K562 treated with DMSO at 1 percent for 4 hours (cell line): ENCODE measurements around the gene SLC27A5. TPM values are rescaled to one million over a fixed set of nuclear protein-coding genes. Genes with fewer than 3 reads are reported as not detected.

Experiments
- total RNA-seq: library from RNA; unstranded; fragments of 300-600 nt; gene quantifications from 2 replicates; pipeline ENCODE4 v1.2.3, GENCODE V29; 2022; ENCODE audit not compliant: insufficient read depth

SLC27A5 gene
- total RNA-seq: 26.2 and 35.6 TPM in 2 replicates

GRCh38 chr19:58511353-58512208 lies at the start of gene SLC27A5:
Gene SLC27A5, minus strand, starts transcription at chr19:58511992. Its CDS starts 37 bp downstream, at chr19:58511955.

GRCh38 chr19:58558066-58558622 lies 46.4 kb upstream of the SLC27A5 start, which contains the start of gene UBE2M:
Gene UBE2M, minus strand, starts transcription at chr19:58558611. Its CDS starts 230 bp downstream, at chr19:58558381.

DNA sequence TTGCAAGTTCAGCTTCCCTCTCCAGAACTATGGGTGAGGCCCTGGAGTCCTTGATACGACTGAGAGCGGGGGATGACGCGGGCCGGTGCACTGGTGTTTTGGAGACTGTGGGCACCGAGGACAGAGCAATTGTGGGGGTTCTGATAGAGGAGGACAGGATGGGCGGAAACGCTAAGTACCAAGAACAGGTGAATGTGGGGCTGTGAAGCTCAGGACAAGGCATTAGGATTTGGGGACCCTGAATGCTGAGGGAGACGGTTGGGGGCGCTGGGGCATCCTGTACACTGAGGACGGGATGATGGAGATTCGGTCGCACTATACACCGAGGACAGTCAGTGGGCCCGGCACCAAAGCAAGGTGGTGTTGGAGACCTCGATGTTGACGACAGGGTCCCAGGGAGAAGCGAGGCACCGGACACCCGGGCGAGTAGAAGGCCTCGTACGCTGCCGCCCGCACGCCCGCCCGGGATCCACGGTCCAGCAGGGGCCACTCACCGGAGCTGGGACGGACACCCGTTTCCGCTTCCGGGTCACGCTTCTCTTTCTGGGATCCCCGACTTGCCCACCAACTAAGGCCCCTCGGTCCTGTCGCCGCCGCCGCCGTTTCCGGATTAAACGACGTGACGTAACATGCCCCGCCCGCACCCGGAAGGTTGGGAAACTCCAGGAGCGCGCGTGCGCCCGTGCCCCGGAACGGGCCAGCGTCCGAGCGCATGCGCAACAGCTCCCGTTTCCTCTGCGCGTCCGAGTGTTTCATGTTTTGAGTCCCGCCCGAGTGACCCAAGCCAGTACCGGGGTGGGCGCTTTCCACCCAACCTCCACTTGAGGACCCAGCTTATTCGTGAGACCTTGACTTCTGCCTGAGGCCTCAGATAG lies 42.9 kb upstream of the SLC27A5 start, which contains the start of gene CHMP2A:
Gene CHMP2A (minus strand): TSS at position 612 of the 875 bp plus-strand sequence. CDS start 893 bp downstream, outside the sequence.

GRCh38 chr19:58543826-58544590 lies 32.2 kb upstream of the SLC27A5 start, which contains the start of gene TRIM28:
Gene TRIM28, plus strand, starts transcription at chr19:58544064. Its CDS starts 694 bp downstream, at chr19:58544758.

DNA sequence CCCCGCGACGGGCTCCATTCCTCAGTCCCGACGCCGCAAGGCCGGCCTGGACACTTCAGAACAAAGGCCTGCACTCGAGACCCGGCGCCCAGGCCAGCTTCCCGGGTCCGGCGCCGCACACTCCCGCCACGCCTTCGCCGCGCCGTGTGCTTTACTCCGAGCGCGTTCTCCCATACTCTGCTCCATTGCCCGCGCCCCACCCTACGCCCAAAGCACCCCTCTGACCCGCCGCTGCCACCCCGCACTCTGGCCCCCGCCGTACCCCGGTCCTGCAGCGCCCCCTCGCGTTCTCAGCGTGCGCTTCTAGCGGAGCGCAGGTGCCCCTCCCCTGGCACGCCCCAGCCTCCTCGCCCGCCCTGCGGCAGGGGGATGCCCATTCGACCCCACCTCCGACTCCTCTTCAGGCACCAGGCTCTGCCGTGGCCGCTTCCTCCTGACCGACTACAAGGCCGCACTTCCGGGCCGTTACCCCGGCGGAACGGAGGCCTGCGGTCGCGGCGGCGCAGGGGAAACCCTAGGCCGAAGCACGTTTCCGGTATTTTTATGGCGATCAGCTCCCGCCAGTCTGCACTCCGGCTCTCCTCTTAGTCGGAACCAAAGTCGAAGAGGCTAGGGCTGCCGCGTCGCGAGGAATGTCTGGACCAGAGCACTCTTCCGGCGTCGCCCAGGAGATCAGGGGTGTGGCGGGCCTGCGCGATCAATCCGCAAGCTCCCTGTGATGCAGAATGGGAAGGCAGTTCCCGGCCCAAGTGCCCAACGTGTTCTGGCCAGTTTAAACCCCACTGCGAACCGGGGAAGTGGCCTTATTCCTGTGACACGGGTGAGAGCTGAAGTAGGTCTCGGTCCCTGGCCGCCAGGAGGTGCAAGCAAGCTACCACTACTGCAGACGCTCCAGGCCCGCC lies 7.8 kb upstream of the SLC27A5 start, which contains the start of gene ZBTB45:
Gene ZBTB45 (minus strand): TSS at position 456 of the 902 bp plus-strand sequence. CDS start 2,137 bp downstream, outside the sequence.

GRCh38 chr19:58475714-58476497 lies 35.9 kb downstream of the SLC27A5 start, which contains the start of gene ZNF446:
Gene ZNF446, plus strand, starts transcription at chr19:58476352. Its CDS starts 867 bp downstream, at chr19:58477219.

DNA sequence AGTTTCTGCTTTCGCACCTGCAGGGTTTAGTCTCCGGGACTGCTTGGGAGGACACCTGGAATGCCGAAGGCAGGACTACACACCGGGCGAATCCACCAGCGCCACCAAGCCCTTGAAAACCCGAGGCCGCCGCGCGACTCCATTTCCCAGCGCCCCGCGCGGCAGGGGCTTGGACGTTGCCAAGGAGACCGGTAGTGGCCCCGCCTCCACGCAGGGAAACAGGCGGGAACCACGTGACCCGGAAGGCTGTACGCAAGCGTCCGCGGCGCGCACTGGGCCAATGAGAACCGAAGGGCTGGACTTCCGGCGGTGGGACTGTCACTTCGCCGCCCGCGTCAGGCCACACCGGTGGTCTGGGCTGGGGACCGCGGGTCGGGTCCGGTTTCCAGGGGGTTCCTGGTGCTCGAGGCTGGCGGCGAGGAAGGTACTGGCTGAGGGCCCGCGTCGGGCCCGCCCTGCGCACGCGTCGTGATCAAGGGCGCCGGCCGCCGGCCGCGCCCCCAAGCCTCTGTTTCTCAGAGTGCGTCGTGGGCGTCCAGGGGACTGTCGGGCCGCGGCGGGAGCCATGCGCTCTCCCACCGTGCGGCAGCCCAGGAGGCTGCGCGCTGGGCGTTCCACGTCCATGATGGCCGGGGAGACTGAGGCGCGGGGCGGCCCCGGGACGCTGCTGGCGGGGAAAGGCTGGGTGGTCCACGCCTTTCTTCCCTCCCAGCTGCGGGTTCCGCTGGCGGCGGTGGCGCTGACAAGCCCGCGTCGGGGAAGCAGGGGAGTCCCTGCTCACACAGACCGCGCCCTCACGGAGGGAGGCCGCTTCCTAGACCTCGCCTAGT lies 44.8 kb downstream of the SLC27A5 start, which contains the start of gene ZNF324:
Gene ZNF324 (plus strand): TSS at position 321 of the 830 bp plus-strand sequence. CDS start 2,106 bp downstream, outside the sequence.

DNA sequence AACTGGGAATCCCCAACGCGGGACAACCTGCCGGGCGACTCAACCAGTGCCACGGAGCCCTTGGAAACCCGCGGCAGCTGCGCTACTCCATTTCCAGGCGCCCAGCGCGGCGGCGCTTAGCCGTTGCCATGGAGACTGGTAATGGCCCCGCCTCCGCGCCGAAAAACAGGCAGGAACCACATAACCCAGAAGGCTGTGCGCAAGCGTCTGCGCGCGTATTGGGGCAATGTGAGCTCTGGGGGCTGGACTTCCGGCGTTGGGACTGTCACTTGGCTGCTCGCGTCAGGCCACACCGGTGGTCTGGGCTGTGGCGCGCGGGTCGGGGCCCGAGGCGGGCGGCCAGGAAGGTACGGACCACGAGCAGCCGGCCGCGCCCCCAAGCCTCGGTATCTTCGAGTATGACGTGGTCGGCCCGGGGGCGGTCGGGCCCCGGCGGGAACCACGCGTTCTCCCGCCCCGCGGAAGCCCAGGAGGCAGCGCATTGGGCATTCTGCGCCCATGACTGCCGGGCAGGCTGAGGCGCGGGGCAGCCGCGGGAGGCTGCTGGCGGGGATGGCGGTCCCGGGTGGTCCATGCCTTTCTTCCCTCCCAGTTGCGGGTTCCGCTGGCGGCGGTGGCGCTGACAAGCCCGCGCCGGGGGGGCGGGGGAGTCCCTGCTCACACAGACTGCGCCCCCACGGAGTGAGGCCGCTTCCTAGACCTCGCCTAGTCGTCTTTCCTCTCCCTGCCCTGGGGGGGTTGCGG lies 60.3 kb downstream of the SLC27A5 start, which contains the start of gene ZNF324B:
Gene ZNF324B (plus strand): TSS at position 265 of the 744 bp plus-strand sequence. CDS start 2,080 bp downstream, outside the sequence.

Other genes starting within 250 kb of the SLC27A5 start
- 1.7 and 1.8 TPM in 2 replicates for gene ZNF8, start 233.0 kb downstream of the SLC27A5 start, total RNA-seq
- gene ERVK3-1, start 206.6 kb downstream of the SLC27A5 start, total RNA-seq: 94.2 and 122 TPM in 2 replicates
- 1.7 and 2.7 TPM in 2 replicates for gene ZSCAN22, start 185.0 kb downstream of the SLC27A5 start, total RNA-seq
- 17.9 and 43.1 TPM in 2 replicates for gene A1BG, start 158.5 kb downstream of the SLC27A5 start, total RNA-seq
- 4.4 and 4.6 TPM in 2 replicates for gene ZNF497, start 149.2 kb downstream of the SLC27A5 start, total RNA-seq
- gene ZNF837, start 131.0 kb downstream of the SLC27A5 start, total RNA-seq: 2.8 and 6.2 TPM in 2 replicates
- 5,644 and 6,167 TPM in 2 replicates for gene RPS5, start 124.7 kb downstream of the SLC27A5 start, total RNA-seq
- 1.1 TPM in 1 of 2 replicates, not detected in the other for gene RNF225, start 116.3 kb downstream of the SLC27A5 start, total RNA-seq
- gene ZNF584, start 103.3 kb downstream of the SLC27A5 start, total RNA-seq: 11.1 and 12.3 TPM in 2 replicates
- 0.78 and 1.5 TPM in 2 replicates for gene ZNF132, start 71.8 kb downstream of the SLC27A5 start, total RNA-seq
- gene ZNF324B, start 60.4 kb downstream of the SLC27A5 start, total RNA-seq: 1.9 and 2.6 TPM in 2 replicates
- 8.6 and 11.8 TPM in 2 replicates for gene ZNF324, start 44.9 kb downstream of the SLC27A5 start, total RNA-seq
- 9.9 and 11.9 TPM in 2 replicates for gene ZNF446, start 35.6 kb downstream of the SLC27A5 start, total RNA-seq
- gene ZBTB45, start 7.8 kb upstream of the SLC27A5 start, total RNA-seq: 9.5 and 13.1 TPM in 2 replicates
- 689 and 750 TPM in 2 replicates for gene TRIM28, start 32.1 kb upstream of the SLC27A5 start, total RNA-seq
- gene CHMP2A, start 43.1 kb upstream of the SLC27A5 start, total RNA-seq: 141 and 158 TPM in 2 replicates
- gene UBE2M, start 46.6 kb upstream of the SLC27A5 start, total RNA-seq: 97.1 and 115 TPM in 2 replicates
- gene MZF1, start 61.3 kb upstream of the SLC27A5 start, total RNA-seq: 21.6 and 25.5 TPM in 2 replicates